ENCODE data around the gene GET4.
A peak's percentile ranks its signal among the peaks of the same experiment; 100 is the strongest.
"Not testable (repeated sequence)": the region's sequence is repeated elsewhere in the genome, so short reads cannot be mapped to it uniquely, and the experiment has no call there.

The GET4 gene

DNA sequence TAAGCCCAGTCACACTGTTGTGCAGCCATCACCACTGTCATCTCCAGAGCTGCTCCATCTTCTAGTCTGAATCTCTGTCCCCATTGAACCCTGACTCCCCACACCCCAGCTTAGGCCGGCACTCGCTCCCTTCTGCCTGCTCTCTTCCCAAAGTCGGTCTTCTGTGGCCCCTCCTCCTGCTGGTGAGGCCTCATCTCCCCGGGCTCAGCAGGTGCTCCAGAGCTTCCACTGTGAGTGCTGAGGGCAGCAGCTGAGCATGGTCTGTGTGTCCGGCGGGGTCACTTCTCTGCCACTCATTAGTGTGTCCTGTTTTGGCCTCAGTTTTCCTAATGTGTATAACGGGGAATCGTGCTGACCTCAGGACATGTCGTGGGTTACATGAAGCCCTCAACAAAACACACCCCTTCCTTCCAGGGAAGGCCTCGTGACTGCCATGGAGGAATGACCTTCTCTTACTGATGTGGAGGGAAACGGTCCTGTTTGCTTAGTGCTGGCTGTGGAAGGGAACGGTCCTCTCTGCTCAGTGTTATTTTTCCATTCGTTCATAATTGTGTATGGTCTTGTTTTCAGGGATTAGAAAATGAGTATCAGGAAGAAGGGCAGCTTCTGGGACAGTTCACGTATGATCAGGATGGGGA lies 4.3 kb upstream of the GET4 start:
- no peak for DNase-seq (ENCODE audit: low read depth)

DNA sequence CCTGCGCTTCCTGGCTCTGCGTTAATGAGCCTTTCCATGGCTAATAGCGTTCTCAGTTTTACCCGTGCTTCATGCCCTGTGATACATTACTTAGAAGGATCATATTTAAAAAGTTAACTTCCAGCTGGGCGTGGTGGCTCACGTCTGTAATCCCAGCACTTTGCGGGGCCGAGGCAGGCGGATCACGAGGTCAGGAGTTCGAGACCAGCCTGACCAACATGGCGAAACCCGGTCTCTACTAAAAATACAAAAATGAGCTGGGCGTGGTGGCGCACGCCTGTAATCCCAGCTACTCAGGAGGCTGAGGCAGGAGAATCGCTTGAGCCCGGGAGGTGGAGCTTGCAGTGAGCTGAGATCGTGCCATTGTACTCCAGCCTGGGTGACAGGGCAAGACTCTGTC lies 3.7 kb upstream of the GET4 start:
- DNase-seq (ENCODE audit: low read depth): not testable (repeated sequence)

DNA sequence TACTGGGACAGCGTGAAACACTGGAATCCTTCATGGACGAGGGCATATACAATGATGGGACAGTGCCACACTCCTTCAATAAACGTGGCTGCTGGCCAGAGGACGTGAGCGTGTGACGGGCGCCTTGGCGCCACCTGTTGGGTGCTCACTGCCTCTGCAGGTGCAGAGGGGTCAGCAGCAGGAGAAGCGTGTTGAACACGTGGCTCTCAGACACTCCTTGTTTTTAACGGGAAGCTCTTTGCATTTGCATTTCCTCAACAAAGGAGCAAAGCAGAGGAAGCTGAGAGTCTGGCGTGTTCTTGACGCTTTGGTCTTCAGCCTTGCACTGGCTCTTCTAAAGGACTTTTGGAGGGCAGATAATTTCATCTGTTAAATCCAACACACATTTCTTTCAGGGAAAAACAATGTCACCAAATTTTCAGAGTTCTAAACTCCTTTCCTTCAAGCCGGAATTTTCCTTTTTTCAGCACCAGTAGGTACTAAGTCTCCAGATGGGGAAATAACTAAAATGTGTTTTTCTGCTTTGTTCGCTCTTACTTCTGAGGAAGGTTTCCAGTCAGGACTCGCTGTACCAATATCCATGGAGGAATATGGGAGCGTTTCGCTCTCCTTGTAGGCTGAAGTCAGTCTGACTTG lies 2.9 kb upstream of the GET4 start:
- peak; percentile 88 for DNase-seq (ENCODE audit: low read depth)

DNA sequence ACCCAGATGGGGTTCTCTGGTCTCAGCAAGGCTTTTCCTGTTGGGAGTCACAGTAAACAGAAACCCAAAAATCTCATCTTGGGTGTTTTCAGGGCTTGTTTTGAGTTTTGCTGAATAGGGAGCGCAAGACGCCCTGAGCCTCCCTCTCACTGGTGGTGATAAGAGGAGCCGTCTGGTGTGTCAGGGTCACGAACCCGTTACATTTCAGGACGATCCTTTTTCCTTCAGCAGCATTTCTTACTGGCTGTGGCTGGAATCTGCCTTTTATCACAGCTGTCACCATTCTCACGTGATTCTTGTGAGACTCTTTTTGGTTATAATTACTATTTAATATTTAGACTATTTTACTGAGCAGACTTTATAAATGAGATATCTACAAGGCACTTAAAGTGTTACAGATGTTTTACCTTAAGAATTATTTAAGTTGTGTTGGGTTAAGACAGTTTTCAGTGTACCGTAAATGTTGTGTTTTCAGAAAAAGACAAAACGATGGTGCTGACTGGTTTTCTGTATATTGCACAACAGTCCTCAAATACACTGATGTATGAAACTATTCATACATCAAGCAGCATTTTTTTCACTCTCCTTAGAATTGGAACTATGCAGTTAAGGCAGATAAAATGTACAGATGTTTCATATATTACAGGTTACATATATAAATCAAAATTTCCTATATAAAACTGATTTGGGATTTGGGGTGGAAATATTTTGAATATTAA lies 2.2 kb upstream of the GET4 start:
- no peak for DNase-seq (ENCODE audit: low read depth)

DNA sequence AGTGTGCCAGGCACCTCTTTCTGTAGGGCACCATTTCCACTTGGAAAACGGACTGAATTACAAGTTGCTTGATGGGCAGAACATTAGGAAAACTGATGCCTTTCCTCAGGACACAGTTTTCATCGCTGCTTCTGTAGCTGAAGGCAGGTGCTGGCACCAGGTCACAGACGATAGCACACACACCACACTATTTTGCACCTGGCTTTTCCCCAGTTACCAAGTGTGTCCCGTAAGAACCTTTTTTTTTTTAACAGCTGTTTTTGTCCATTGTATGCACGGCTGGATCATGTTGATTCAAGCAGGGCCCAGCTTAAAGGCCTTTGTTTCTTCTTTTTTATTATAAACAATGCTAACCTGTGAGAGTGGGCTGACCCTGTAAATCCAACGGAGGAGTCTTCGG lies 1.3 kb upstream of the GET4 start:
- no peak for DNase-seq (ENCODE audit: low read depth)

DNA sequence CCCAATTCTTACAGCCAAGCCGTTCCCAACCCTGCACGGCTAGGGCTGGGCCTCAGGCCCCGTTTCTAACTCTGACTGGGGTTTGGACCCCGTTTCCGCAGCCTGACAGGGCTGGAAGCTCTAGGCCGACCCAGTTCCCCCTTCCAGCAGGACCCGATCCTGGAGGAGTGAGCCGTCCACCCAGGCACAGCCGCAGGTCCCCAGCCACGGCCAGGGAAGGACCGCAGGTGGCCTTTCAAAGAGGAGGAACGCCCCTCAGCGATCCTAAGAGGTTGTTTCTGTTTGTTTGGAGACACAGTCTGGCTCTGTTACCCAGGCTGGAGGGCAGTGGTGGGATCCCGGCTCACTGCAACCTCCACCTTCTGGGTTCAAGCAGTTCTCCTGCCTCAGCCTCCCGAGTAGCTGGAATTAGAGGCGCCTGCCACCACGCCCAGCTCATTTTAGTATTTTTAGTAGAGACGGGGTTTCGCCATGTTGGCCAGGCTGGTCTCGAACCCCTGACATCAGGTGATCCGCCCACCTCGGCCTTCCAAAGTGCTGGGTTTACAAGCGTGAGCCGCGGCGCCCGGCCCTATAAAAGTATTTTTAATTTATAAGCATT lies 778 bp upstream of the GET4 start:
- no peak for DNase-seq (ENCODE audit: low read depth)

DNA sequence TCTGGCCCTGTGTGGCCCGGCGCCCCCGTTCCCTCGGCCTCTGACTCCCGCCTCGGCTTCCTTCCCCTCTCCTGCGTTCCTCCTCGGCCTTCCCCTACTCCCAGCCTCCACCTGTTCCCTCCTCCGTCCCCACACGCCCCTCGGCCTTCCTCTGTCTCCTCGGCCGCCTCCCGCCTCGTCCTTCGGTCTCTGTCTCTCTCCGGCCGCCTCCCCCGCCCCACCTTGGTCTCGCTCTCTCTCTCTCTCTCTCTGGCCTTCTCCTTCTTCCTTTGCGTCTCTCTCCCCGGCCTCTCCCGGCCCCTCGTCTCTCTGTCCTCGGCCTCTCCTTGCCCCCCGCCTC lies 588 bp downstream of the GET4 start:
- DNase-seq (ENCODE audit: low read depth): peak; percentile 60

DNA sequence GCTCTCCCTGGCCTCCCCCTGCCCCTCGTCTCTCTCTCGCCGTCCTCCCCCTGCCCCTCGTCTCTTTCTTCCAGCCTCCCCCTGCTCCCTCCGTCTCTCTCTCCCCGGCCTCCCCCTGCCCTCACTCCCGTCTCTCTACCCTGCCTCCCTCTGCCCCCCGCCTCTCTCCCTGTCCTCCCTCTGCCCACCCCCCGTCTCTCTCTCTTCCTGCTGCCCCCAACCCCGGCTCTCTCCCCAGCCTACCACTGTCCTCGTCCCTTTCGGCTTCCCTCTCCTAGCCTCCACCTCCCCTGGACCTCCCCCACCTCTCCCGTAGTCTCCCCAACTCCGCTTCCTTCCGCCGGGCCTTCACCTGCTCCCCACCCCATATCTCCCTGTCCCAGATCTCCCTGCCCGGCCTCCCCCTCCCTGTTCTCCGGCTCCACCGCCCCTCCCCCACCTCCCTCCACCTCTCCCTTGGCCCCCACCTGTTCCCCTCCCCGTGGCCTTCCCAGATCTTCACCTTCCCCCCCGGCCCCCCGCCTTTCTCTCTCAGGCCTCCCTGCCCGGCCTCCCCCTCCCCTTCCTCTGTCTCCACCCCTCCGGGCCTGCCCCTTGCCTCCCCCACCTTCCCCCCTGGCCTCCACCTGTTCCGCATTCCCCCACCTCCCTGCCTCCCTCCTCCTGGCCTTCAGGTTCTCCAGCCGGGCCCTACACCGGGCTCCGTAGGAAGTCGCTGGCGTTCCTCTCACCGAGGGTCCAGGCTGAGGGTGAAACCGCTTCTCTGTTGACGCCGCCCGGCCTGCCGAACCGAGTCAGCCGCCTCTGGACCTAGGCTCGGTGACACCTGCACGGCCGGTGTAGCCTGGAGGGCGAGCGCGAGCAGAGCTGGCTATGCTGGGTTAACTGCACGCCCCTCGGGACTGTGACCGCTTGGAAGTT lies 1.2 kb downstream of the GET4 start:
- peak; percentile 27 for DNase-seq (ENCODE audit: low read depth)

DNA sequence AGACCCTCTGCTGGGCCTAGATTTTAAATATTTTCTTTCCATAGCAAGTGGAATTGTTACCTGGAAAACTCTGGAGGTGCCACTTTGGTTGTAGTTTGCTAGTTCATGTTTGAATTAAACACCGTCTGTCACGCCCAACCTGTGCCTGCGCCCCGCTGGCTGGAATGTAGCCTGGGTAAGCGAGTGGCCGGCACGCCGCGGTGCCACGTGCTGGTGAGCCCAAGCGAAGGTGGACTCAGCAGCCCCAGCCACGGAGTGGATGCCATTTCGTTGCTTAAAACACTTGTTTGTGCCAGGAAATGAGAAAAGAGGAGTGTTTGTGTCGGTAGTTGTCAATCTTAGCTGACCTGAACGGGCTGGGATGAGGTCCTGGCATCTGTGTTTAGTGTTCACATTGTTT lies 2.7 kb downstream of the GET4 start:
- DNase-seq (ENCODE audit: low read depth): no peak

DNA sequence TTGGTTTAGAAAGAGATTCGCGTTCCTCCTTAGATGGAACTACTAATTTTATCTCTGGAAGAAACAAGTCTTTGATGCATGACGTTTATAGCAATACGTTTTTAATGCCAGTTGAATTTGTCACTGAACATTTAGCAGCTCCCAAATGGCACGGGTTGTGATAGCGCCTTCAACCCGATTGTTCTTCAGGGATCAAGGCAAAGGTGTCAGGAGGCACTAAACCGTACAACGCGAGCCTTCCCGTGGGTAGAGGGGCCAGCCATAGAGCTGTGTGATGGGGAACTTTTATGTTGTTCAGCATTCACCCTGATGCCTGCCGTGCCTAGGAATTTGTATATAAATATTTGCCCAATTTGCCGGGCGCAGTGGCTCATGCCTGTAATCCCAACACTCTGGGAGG lies 3.4 kb downstream of the GET4 start:
- DNase-seq (ENCODE audit: low read depth): no peak

DNA sequence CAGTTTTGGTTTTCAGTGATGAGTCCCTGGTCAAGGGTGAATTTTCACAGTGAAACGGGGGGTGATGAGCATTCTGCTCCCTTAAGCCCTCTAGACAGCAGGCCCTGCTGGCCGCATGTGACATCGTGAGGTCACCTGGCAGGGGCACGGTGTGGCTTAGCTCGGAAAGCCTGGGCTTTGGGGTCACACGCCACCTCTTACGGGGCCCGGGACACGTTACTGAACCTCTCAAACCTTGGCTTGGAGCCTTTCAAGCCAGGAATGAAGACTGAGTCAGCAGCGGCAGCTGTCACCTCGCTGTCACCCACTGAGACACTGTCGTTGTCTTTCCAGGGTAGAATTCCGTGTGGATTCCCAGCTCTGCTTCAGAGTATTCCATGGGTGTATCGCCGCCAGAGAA lies 4.1 kb downstream of the GET4 start:
- no peak for DNase-seq (ENCODE audit: low read depth)

DNA sequence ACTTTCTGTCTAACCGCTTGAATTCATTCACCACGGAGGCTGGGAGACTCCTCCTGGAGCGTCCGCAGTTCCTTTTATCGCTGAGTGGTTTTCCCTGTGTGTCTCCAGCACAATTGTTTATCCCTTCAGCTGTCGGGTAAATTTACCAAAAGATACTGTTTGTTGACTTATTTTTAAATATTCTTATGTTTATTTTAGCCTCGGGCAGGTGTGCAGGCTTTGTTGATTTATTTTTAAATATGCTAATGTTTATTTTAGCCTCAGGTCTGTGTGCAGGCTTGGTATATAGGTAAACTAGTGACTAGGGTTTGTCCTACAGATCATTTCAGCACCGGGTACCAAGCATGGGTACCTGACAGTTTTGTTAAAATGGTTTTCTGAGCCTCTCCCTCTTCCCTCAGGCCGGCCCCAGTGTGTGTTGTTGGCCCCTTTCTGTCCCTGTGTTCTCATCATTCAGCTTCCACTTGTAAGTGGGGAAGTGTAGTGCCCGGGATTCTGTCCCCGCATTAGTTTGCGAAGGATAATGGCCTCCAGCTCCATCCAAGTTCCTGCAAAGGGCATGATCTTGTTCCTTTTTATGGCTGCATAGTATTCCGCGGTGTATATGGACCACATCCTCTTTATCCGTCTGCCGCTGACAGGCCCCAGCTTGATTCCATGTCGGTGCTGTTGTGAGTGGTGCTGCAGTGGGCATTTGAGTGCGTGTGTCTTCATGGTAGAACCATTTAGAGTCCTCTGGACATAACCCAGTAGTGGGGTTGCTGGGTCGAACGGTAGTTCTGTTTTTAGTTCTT lies 5.3 kb downstream of the GET4 start:
- DNase-seq (ENCODE audit: low read depth): no peak

DNA sequence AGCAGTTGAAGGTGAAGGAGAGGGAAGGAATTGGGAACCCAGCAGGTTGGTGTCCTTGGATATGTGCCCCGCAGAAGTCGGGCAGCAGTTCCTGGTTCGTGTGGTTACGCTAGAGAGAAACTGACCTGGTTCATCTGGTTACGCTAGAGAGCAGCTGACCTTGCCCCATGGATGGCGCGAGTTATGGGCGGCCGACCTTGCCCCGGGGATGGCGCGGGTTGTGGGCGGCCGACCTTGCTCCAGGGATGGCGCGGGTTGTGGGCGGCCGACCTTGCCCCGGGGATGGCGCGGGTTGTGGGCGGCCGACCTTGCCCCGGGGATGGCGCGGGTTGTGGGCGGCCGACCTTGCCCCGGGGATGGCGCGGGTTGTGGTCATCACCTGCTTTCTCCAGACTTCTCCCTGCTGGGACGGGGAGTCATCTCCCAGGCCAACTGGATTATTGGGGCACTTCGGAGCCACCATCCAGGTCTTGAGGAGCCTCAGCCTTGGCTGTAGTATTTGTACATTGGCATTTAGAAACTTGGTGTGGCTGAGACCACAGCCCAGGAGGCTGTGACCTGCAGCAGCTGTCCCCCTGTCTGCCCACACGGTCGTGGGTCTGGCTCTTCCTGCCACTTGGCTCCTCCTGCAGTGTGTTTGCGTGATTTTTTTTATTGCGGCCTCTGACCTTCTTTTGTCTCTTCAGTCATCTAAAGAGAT lies 6.1 kb downstream of the GET4 start:
- no peak for DNase-seq (ENCODE audit: low read depth)

DNA sequence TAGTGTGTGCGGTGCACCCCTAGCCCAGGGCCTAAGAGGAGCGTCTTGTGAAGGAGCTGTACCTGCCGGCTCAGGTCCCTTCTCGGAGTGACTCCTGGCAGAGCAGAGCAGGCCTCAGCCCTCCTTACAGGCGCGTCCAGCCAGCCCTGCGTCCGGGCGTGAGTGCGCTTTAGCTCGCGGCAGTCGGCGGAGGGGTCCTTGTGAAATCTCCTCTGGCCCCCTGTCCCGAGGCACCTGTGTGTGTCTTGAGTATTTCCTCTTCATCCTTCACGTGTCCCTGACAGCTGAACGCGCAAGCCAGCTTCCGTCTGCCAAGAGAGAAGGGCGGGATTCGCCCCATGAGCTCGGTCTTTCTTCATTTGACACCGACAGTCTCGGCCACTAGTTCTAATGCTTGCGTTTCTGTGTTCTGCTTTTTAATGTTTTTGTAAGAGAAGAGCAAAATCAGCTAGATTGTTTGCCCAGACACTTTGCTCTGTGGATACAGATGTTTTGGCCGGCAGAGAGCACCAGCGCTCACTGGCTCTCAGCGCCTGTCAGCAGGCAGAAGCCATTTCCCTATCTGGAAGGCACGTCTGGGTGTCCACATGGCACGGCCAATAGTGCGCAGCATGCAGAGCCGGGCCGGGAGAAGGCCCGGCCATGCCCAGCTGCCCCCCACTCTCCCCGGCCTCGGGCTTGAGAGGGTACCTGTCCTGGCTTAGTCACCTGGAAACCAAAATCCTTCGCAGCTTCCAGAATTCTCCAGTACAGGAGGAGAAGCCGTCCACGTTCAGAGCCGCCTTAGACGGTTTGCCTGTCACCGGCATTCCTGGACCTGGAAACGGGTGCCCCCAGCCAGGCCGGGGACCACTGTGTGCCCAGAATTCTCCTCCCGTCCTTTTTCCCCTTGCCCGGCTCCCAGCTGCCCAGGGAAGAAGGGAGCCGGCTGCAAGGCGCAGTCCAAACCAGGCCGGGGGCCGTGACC lies 7.0 kb downstream of the GET4 start:
- DNase-seq (ENCODE audit: low read depth): no peak

DNA sequence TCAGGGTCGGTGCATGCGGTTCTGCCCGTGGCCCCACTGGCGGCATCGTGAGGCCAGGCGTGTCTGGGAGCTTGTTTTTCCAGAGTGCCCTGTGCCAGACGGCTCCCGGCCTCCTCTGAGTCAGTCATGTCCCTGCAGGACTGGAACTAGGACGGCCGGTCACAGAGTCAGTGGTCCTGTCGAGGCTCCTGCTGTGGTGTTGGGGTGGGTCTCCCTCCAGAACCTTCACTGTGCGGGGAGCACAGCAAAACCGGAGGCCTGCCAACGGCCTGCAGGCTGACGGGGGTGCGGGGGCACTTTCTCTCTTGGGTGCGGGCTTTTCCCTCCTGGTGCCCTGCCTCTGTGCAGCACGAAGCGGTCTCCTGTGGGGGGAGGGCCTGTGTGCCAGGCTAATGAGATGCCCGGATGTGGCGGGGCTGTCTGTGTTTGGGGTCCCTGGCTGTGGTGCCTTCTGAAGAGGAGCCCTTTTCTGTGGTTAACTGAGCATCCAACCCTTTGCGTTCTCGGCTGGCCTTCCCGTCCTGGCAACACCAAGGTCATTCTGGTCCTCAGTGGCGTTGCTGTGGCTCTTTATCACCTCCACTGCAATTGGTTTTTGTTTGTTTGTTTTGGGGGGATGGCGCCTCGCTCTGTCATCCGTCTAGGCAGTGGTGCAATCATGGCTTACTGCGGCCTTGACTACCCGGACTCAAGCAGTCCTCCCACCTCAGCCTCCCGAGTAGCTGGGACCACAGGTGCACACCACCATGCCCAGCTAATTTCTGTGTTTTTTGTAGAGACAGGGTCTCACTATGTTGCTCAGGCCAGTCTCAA lies 8.0 kb downstream of the GET4 start:
- DNase-seq (ENCODE audit: low read depth): no peak

DNA sequence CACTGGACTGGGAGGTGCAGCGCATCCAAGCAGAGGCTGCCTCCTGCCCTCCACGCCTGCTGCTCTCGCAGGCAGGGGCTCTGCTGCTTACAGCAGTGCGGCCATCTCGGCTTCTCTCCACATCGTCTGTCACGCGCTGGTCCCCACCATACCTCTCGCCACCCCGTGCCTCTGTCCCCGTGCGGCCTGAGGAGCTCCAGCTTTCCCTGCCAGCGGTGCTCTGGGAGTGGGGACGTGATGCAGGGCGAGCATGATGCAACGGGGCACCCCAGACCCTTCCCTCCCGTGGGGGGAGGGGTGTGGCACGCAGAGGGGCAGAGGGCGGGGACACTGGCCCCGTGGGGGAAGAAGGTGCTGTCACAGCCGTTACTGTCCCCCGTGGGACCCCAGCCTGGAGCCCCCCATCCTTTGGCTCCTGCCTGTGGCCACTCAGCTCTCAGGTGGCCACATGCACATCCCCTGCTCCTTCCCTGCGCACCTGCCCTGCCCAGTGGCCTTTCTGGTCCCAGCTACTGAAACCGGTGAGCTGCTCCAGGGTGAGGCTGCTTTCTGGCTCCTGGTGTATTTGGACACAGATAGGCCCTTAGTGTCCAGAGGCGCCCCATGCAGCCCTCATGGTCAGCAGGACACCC lies 9.0 kb downstream of the GET4 start:
- DNase-seq (ENCODE audit: low read depth): no peak

DNA sequence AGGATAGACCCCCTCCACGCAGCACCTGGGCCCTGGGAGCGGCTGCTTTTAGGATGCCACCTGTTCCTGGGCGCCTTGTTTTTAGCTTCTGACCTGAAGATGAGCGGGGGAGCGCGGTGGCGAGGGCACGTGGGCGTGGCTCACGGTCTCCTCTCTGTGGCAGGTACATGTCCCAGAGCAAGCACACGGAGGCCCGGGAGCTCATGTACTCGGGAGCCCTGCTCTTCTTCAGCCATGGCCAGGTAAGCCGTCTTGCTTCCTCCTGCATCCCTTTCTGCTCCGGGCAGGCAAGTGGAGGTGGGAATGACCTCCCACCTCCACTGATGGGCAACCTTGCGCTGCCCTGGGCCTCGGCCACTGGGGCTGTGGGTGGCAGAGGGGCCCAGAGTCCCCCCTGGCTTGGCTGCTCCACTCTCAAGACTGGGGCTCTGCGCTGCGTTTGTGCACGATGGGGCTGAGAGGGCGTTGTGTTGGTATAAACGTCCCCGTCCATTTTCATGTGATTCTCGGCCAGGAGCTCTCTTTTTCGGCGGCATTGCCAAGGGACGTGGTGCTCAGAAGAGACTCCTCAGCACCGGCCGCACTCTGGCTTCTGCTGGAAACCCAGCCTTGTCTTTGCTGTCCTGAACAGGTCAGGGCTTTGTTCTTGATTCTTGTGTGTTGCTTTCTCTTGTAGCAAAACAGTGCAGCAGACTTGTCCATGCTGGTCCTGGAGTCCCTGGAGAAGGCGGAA lies 9.7 kb downstream of the GET4 start:
- no peak for DNase-seq (ENCODE audit: low read depth)
